Adrenal gland (tissue), 12 donors: ENCODE results near the gene FBXW10B. TPM values are rescaled to one million over a fixed set of nuclear protein-coding genes. Genes with fewer than 3 reads are reported as not detected.
A peak's percentile ranks its signal among the peaks of the same experiment; 100 is the strongest.
"Not testable (repeated sequence)": the region's sequence is repeated elsewhere in the genome, so short reads cannot be mapped to it uniquely, and the experiment has no call there.

ENCODE experiments used
- DNase-seq, 7 donors: peaks; one replicate each; pipeline ENCODE4 v3.0.0-alpha.2; 2019 to 2020
- H3K27ac ChIP-seq, 5 donors: fragments of 200-600 bp; sonication (generic) in 4 of 5; 1 replicate in 3 of 5; 2 replicates in 2 of 5; pipeline versions ENCODE4 v1.5.1 to v1.8.0; 2016 to 2020; ENCODE audit warnings: mild to moderate bottlenecking in 1 of 5
- H3K27me3 ChIP-seq: fragments of 200-600 bp; 2 replicates; pipeline ENCODE4 v1.8.0; 2021
- H3K36me3 ChIP-seq, 2 donors: fragments of 200-600 bp; replicated peaks in 1 of 2; 1 replicate in 1 of 2; 2 replicates in 1 of 2; pipeline versions ENCODE4 v1.5.1 to v1.8.0; 2018 to 2022
- H3K4me1 ChIP-seq, 2 donors: fragments of 200-600 bp; replicated peaks in 1 of 2; 1 replicate in 1 of 2; 2 replicates in 1 of 2; pipeline versions ENCODE4 v1.5.1 to v1.8.0; 2018 to 2021
- H3K4me3 ChIP-seq, 4 donors: fragments of 200-600 bp; sonication (generic) in 3 of 4; one replicate each; pipeline ENCODE4 v1.5.1; 2016 to 2018
- H3K9me3 ChIP-seq, 3 donors: fragments of 200-600 bp; sonication (generic) in 1 of 3; replicated peaks in 1 of 3; 1 replicate in 2 of 3; 2 replicates in 1 of 3; pipeline versions ENCODE4 v1.5.1 to v1.8.0; 2016 to 2021
- WGBS, 4 donors: extraction: QIAGEN DNeasy Blood & Tissue Kit in 2 of 4; methylation state at CpG; one replicate each; pipeline versions ENCODE4 v1.1.5 to v1.1.7; 2013 to 2017; 5-methylcytosine and 5-hydroxymethylcytosine counted together
- intact Hi-C, 2 donors: fragments of 100-400 bp; cut with DNase I; formaldehyde crosslinking; loops; one replicate each; pipeline versions ENCODE4 v1.14.1 to v1.15.0; 2022 to 2023
- polyA plus RNA-seq, 3 donors: library from polyadenylated mRNA; stranded (reverse); fragments of 200-250 nt in 2 of 3; fragments of 350-450 nt in 1 of 3; fragmentation: Illumina TruSeq in 1 of 3; extraction: RNeasy Lipid Tissue Mini Kit (QIAGEN cat#74804) in 1 of 3; gene quantifications; one replicate each; pipeline ENCODE4 v1.2.3, GENCODE V29; 2013 to 2014
- small RNA-seq, 2 donors: library from RNA; depleted of rRNA; stranded (forward); fragments of <200 nt; gene quantifications; one replicate each; pipeline ENCODE3, GENCODE V24; 2016
- total RNA-seq, 9 donors: library from RNA; depleted of rRNA in 4 of 9; stranded (reverse); fragments of >200 nt in 4 of 9; fragments of 120-200 nt in 1 of 9; fragmentation: NEBNext Ultra II Directional in 1 of 9; extraction: Animal tissue kit (Norgen Biotek cat#: 25700) in 1 of 9; gene quantifications; one replicate each; pipeline versions ENCODE4 v1.1.0 to v1.2.4, GENCODE V29; 2013 to 2023
- donor health status: healthy with polysubstance abuse.
- donor health status: Bipolar disorder and iron deficiency.
- donor health status: DM: yes; HTN: yes; CAD: no.
- donor health status: DM: no; HTN: no; CAD: no.
- donor health status: DM: no; HTN: no; CAD: no.
- donor health status: DM: yes; HTN: yes; CAD: no.

Gene FBXW10B
- total and polyA plus RNA-seq, 12 donors: 0.18 to 12.2 (median 2.3) TPM

GRCh38 chr17:15589544-15590536, 29.7 kb downstream of the FBXW10B start:
- H3K27ac ChIP-seq, DNase-seq, H3K9me3 ChIP-seq, H3K4me3 ChIP-seq, H3K27me3 ChIP-seq, H3K4me1 ChIP-seq, H3K36me3 ChIP-seq, intact Hi-C loops: not testable (repeated sequence)
- 68 to 86% (median 80%) methylated on average over 7 to 13 of the region's 17 CpGs for WGBS, 4 donors

DNA sequence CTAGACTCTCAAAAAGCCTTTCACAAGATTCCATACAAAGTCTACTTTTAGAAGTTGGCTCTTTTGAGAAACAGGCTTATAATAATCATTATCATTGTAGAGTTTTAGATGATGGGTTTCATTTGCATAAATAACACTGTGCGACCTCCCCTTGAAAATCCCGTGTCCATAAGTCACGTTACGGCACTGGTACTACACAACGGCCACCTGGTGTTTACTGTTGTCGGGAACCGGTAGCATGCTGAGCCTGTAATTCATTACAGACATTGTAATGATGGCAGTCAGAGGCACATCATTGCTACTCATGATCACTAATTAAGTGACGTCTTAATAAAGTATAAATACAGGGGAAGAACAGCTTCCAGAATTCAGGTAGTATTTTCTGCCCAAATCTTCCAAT, 31.5 kb downstream of the FBXW10B start:
- H3K4me1 ChIP-seq, H3K4me3 ChIP-seq, intact Hi-C loops, H3K27ac ChIP-seq, H3K36me3 ChIP-seq, H3K27me3 ChIP-seq, DNase-seq, H3K9me3 ChIP-seq: not testable (repeated sequence)
- 86 to 91% (median 89%) methylated on average over 8 of the region's 8 CpGs for WGBS, 4 donors

DNA sequence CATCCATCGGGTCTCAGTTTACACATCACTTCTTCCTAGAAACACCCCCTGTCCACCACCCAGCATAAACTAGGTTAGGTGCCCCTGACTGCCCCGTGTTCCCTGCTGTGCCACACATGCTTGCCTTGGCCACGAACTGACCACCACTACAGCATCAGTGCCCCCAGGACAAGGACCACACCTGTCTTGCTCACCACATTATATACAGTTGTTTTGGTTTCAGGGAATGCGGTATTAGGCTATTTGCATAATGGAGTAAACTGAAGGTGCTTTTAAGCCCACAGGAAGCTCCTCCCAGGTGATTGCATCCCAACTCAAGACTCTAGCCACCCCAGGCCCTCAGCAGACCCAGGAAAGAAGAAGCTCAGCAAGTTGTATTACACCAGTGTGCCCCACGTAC, 36.2 kb downstream of the FBXW10B start:
- intact Hi-C loops: not testable (repeated sequence)

DNA sequence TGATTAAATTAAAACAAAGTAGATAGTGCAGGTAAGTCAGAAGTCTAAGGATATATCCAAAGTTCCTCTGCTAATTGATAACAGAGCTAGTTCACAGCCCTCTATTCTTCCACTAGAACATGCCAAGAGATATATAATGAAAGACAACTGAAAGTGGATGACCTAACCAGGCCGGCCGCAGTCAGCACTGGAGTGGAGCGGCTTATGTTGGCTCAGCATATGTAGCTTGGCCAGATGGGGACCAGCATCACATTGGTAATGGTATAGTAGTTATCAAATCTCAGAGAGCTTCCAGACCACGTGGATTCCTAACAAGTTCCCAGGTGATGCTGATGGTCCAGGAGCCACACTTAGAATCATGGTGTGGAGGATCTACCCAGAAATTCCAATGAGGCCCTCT, 38.0 kb downstream of the FBXW10B start:
- H3K36me3 ChIP-seq, H3K27me3 ChIP-seq, H3K9me3 ChIP-seq, H3K27ac ChIP-seq, DNase-seq, intact Hi-C loops, H3K4me3 ChIP-seq, H3K4me1 ChIP-seq: not testable (repeated sequence)
- WGBS, 4 donors: 93 to 100% (median 98%) methylated on average over 1 to 4 of the region's 4 CpGs

More for the DNA sequence above, 36.2 kb downstream of the FBXW10B start:
- H3K36me3 ChIP-seq, H3K4me3 ChIP-seq, H3K4me1 ChIP-seq, H3K9me3 ChIP-seq, H3K27me3 ChIP-seq, DNase-seq, H3K27ac ChIP-seq: not testable (repeated sequence)
- WGBS, 4 donors: 74 to 89% (median 85%) methylated on average over 2 to 3 of the region's 5 CpGs

DNA sequence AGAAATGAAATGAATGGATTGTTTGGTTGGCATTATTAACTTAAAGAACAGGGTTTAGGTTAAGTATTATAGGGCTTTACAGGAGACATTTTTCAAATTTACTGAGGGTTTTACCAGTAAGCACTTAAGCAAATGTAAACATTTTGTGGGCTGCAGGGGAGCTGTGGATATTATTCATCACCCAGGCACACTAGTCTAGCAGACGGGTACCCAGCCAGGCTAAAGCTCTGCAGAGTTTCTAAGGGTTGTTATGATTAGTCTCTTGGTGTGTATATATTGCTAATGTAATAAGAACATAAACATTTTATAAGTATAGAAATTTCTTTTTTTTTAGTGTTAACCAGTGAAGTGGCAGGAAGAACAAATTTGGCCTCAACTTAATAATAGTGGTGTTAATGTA, 42.7 kb downstream of the FBXW10B start:
- H3K4me1 ChIP-seq, H3K36me3 ChIP-seq, intact Hi-C loops, H3K4me3 ChIP-seq, H3K9me3 ChIP-seq, H3K27ac ChIP-seq, DNase-seq, H3K27me3 ChIP-seq: not testable (repeated sequence)
- WGBS, 4 donors: no CpG with 5 or more reads among the region's 1 CpG

DNA sequence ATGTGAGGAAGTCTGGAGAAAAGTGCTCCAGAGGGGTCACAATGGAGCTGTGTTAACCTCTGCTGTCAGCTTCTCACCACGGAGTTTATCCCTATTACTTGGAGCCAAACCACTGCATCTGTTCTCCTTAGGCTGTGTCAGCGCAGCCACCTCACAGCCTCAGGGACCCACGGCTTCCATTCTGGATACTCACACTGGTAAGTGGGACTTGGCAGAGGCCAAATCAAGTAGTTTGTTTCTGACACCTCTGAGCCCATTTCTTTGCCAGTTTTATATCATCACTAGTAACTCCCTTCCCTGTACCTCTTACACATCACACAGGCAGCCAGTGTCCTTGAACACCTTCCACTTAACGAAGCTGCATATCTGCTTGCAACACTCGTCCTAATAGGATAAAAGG, 44.8 kb downstream of the FBXW10B start:
- 82 to 100% (median 93%) methylated on average over 1 to 3 of the region's 5 CpGs for WGBS, 4 donors

DNA sequence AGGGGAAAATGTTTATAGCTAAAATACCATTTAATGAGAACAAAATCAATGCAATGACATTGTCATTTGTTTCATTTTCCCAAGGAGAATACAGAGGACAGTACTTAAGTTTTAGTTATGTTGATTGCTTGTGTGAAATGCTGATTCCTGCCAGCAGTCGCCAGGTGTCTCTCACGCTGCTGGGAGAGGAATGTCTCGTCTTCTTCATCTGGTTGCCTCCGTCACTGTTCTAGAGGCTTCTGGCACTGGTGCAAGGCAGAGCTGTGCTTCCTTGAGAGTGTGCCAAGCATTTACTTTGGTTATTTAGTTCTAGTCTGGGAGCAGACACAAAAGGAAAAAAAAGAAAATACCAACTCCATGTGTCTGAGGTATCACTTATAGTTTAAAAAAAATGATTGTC, 45.6 kb downstream of the FBXW10B start:
- peak in 5 of 7 donors; percentile 23 to 64 (median 43) for DNase-seq
- WGBS, 4 donors: 22 to 80% (median 56%) methylated on average over 3 to 4 of the region's 4 CpGs
- not testable (repeated sequence) for H3K9me3 ChIP-seq

More for the DNA sequence above, 44.8 kb downstream of the FBXW10B start:
- DNase-seq, H3K27me3 ChIP-seq, intact Hi-C loops, H3K27ac ChIP-seq, H3K9me3 ChIP-seq, H3K4me1 ChIP-seq, H3K36me3 ChIP-seq, H3K4me3 ChIP-seq: not testable (repeated sequence)

More for the DNA sequence above, 45.6 kb downstream of the FBXW10B start:
- H3K36me3 ChIP-seq, H3K27ac ChIP-seq, H3K27me3 ChIP-seq, H3K4me1 ChIP-seq, H3K4me3 ChIP-seq, intact Hi-C loops: not testable (repeated sequence)

Small RNA genes lying within 50 kb of the gene (small RNA-seq; reads per million reads assigned to genes)
- gene AC005838.1 (0 reads per million in 2 donors), gene RF00090 (0 reads per million in 2 donors)

Other genes starting within 250 kb of the FBXW10B start
- 10 to 100 TPM in 4 of 9 donors, 1 to 10 TPM in 5; 1.5 to 18.8 (median 6.9) TPM for gene CDRT4, start 152.1 kb downstream of the FBXW10B start, total RNA-seq
- 10 to 100 TPM; 16.0 to 49.6 (median 36.9) TPM for gene CDRT4, start 152.1 kb downstream of the FBXW10B start, polyA plus RNA-seq
- 10 to 100 TPM in 7 of 9 donors, 1 to 10 TPM in 2; 4.0 to 51.8 (median 20.3) TPM for gene TVP23C, start 56.2 kb downstream of the FBXW10B start, total RNA-seq
- gene TVP23C, start 56.2 kb downstream of the FBXW10B start, polyA plus RNA-seq: 10 to 100 TPM; 10.4 to 17.9 (median 11.9) TPM
- gene TRIM16, start 64.6 kb upstream of the FBXW10B start, total RNA-seq: 100 to 1,000 TPM in 1 of 9 donors, 10 to 100 TPM in 8; 30.3 to 109 (median 46.1) TPM
- 10 to 100 TPM in 2 of 3 donors, 1 to 10 TPM in 1; 7.1 to 60.0 (median 10.9) TPM for gene TRIM16, start 64.6 kb upstream of the FBXW10B start, polyA plus RNA-seq
- 10 to 100 TPM; 17.6 to 35.1 (median 24.3) TPM for gene ZNF286A, start 80.0 kb upstream of the FBXW10B start, total RNA-seq
- 10 to 100 TPM; 12.1 to 25.0 (median 16.5) TPM for gene ZNF286A, start 80.0 kb upstream of the FBXW10B start, polyA plus RNA-seq
- gene TBC1D26, start 112.6 kb upstream of the FBXW10B start, total RNA-seq: under 1 TPM in 1 of 9 donors, not detected in 8; 0.44 TPM
- gene TBC1D26, start 112.6 kb upstream of the FBXW10B start, polyA plus RNA-seq: under 1 TPM in 2 of 3 donors, not detected in 1; 0.48 to 0.54 TPM